Spleen (tissue), 11 donors: ENCODE measurements around the gene CREB3. TPM values are rescaled to one million over a fixed set of nuclear protein-coding genes. Genes with fewer than 3 reads are reported as not detected.

Experiments used
- DNase-seq: peaks from one replicate; pipeline ENCODE4 v3.0.0-alpha.2; 2020
- H3K27ac ChIP-seq, 8 donors: fragments of 200-600 bp; sonication (generic) in 7 of 8; 1 replicate in 4 of 8; 2 replicates in 4 of 8; pipeline versions ENCODE4 v1.5.0 to v1.8.0; 2016 to 2021; ENCODE audit warnings: inconsistent platforms in 4 of 8, mild to moderate bottlenecking in 4 of 8, moderate library complexity in 1 of 8
- H3K27me3 ChIP-seq, 7 donors: fragments of 200-600 bp; sonication (generic) in 6 of 7; replicated peaks in 1 of 7; 1 replicate in 4 of 7; 2 replicates in 3 of 7; pipeline versions ENCODE4 v1.5.0 to v1.8.0; 2016 to 2021; ENCODE audit warnings: inconsistent platforms in 3 of 7, mild to moderate bottlenecking in 1 of 7
- H3K36me3 ChIP-seq, 6 donors: fragments of 200-600 bp; sonication (generic) in 5 of 6; 1 replicate in 4 of 6; 2 replicates in 2 of 6; pipeline versions ENCODE4 v1.5.0 to v1.8.0; 2016 to 2021; ENCODE audit warnings: inconsistent platforms in 2 of 6
- H3K4me1 ChIP-seq, 6 donors: fragments of 200-600 bp; sonication (generic) in 5 of 6; 1 replicate in 3 of 6; 2 replicates in 3 of 6; pipeline versions ENCODE4 v1.5.0 to v1.8.0; 2016 to 2021; ENCODE audit warnings: inconsistent platforms in 3 of 6
- H3K4me3 ChIP-seq, 8 donors: fragments of 200-600 bp; sonication (generic) in 7 of 8; 1 replicate in 4 of 8; 2 replicates in 4 of 8; pipeline versions ENCODE4 v1.5.0 to v1.8.0; 2016 to 2021; ENCODE audit warnings: inconsistent platforms in 4 of 8, mild to moderate bottlenecking in 4 of 8, moderate library complexity in 2 of 8
- H3K9me3 ChIP-seq, 8 donors: fragments of 200-600 bp; sonication (generic) in 7 of 8; 1 replicate in 4 of 8; 2 replicates in 4 of 8; pipeline versions ENCODE4 v1.5.0 to v1.8.0; 2016 to 2021; ENCODE audit warnings: inconsistent platforms in 4 of 8
- POLR2A ChIP-seq, 3 donors: fragments of 450-650 bp; IDR thresholded peaks; one replicate each; pipeline ENCODE4 v1.5.1; 2017; ENCODE audit warnings: antibody characterized with exemption in 3 of 3, mild to moderate bottlenecking in 1 of 3
- POLR2AphosphoS5 ChIP-seq, 3 donors: sonication (generic); formaldehyde crosslinking; IDR thresholded peaks; one replicate each; pipeline ENCODE4 v1.5.1; 2017; ENCODE audit warnings: antibody characterized with exemption in 3 of 3
- WGBS, 5 donors: extraction: QIAGEN DNeasy Blood & Tissue Kit in 3 of 5; methylation state at CpG; one replicate each; pipeline versions ENCODE4 v1.1.5 to v1.1.7; 2013 to 2018; 5-methylcytosine and 5-hydroxymethylcytosine counted together
- intact Hi-C: fragments of 100-400 bp; cut with DNase I; formaldehyde crosslinking; loops from one replicate; pipeline ENCODE4 v1.15.0; 2023; ENCODE audit warnings: low total_unique reads
- polyA plus RNA-seq, 3 donors: library from polyadenylated mRNA; stranded (reverse); fragments of 200-250 nt; gene quantifications; one replicate each; pipeline ENCODE4 v1.2.1, GENCODE V29; 2013
- total RNA-seq, 7 donors: library from RNA; depleted of rRNA in 3 of 7; stranded (reverse); fragments of >200 nt in 3 of 7; fragmentation: NEBNext Ultra II Directional in 4 of 7; extraction: Animal tissue kit (Norgen Biotek cat#: 25700) in 4 of 7; gene quantifications; one replicate each; pipeline versions ENCODE4 v1.1.0 to v1.2.1, GENCODE V29; 2016 to 2021
- TF ChIP-seq, protein P1 (sequence below), 11 experiments: fragments of 200-600 bp in 7 of 11; fragments of 450-650 bp in 4 of 11; sonication (generic) in 4 of 11; IDR thresholded peaks in 8 of 11; conservative IDR thresholded peaks in 3 of 11; 1 replicate in 7 of 11; 2 replicates in 4 of 11; pipeline versions ENCODE4 v1.4.0 to v1.8.0; 2016 to 2021; ENCODE audit warnings: antibody characterized with exemption in 11 of 11, inconsistent platforms in 4 of 11, mild to moderate bottlenecking in 1 of 11
- donor health status: healthy with polysubstance abuse.
- donor health status: DM: no; HTN: no; CAD: no; lungs with moderate emphysema.
- donor health status: DM: no; HTN: no; CAD: no.
- donor health status: Bipolar disorder and iron deficiency.
- donor health status: healthy.
- donor health status: DM: no; HTN: no; CAD: no.
- donor health status: DM: yes; HTN: yes; CAD: no.

CREB3 gene
- total and polyA plus RNA-seq, 10 donors = 14.7 to 35.9 (median 25.7) TPM

DNA sequence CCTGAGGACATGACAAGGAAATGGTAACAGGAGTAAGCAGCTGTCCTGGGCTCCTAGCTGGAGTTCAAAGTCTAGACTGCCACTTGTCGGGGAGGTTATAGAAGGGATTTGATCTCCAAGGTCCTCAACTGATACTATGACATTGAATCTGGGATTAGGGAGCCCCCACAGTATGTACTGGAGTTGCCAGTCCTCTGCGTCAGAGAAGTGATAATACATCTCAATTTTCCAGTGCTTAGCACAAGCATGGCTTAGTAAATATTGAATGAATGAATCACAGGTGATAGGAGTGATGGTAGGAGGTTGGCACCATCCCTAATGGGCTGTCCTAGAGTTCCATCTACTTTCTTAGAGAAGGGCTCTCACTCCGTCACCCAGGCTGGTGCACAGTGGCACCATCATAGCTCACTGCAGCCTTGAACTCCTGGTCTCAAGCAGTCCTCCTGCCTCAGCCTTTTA is 36.5 kb upstream of the CREB3 start:
- WGBS, 5 donors = 94 to 96% (median 95%) methylated on average over 2 to 3 of the region's 3 CpGs
- H3K4me1 ChIP-seq = peaks cover 4 to 67% (median 26%) of the 10 kb centered on the region in 6 donors
- peak overlapping the region in 4 of 8 donors; percentile 44 to 75 (median 66) for H3K27ac ChIP-seq
- intact Hi-C loops = no loop called here
- H3K9me3 ChIP-seq = no peaks in the 10 kb centered on the region
- DNase-seq = peak; percentile 15
- TF ChIP-seq POLR2AphosphoS5 (IDR thresholded peaks at IDR 0.05) = no peak
- TF ChIP-seq, protein P1, sequence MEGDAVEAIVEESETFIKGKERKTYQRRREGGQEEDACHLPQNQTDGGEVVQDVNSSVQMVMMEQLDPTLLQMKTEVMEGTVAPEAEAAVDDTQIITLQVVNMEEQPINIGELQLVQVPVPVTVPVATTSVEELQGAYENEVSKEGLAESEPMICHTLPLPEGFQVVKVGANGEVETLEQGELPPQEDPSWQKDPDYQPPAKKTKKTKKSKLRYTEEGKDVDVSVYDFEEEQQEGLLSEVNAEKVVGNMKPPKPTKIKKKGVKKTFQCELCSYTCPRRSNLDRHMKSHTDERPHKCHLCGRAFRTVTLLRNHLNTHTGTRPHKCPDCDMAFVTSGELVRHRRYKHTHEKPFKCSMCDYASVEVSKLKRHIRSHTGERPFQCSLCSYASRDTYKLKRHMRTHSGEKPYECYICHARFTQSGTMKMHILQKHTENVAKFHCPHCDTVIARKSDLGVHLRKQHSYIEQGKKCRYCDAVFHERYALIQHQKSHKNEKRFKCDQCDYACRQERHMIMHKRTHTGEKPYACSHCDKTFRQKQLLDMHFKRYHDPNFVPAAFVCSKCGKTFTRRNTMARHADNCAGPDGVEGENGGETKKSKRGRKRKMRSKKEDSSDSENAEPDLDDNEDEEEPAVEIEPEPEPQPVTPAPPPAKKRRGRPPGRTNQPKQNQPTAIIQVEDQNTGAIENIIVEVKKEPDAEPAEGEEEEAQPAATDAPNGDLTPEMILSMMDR (IDR thresholded peaks at IDR 0.05 in 8 of 11, conservative IDR thresholded peaks at IDR 0.05 in 3 of 11) = no peak
- TF ChIP-seq POLR2A (IDR thresholded peaks at IDR 0.05) = no peak
- peaks cover 3 to 58% (median 53%) of the 10 kb centered on the region in 6 donors for H3K36me3 ChIP-seq
- H3K27me3 ChIP-seq = no peaks in the 10 kb centered on the region
- no peak overlapping the region for H3K4me3 ChIP-seq

DNA sequence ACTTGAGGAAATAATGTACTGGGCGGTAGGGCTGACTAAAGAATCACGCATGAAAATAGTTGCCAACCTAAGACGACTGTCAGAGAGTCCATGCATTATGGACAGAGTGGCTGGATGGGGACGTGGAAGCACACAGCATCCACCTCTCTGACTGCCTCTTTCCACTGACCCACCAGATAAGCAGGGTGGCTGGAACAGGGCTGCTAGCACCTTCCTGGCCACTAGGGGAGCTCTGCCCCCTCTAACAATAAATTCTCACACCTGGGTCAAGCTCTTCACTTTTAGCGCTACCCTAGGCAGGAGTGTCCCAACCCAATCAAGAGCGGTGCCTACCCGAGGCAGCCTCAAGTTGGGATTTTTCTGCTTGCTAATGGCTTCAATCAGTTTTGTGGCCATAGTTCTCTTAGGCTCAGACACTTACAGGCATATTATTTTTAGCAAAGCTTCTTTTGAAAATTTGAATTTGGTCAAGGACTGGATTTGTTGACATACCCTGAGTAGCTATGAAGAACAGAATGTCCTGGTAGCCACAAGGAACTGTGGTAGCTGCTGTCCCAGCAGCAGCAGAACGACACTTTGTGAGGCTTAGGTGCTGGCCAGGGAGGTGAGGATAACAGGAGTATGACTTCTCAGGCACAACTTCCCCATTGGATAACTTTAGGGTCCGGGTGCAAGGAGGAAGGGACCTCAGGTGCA is 35.8 kb upstream of the CREB3 start:
- intact Hi-C loops = no loop called here
- peaks cover 5 to 65% (median 60%) of the 10 kb centered on the region in 6 donors for H3K36me3 ChIP-seq
- H3K27me3 ChIP-seq = no peaks in the 10 kb centered on the region
- DNase-seq = peak; percentile 84
- H3K9me3 ChIP-seq = no peaks in the 10 kb centered on the region
- H3K4me3 ChIP-seq = no peak overlapping the region
- 44 to 51% (median 45%) methylated on average over 9 of the region's 9 CpGs for WGBS, 5 donors
- peaks cover 4 to 60% (median 19%) of the 10 kb centered on the region in 6 donors for H3K4me1 ChIP-seq
- TF ChIP-seq, protein P1 (IDR thresholded peaks at IDR 0.05 in 8 of 11, conservative IDR thresholded peaks at IDR 0.05 in 3 of 11) = peak; percentile 63 to 95 (median 90)
- TF ChIP-seq POLR2AphosphoS5 (IDR thresholded peaks at IDR 0.05) (peak in 2 of 3 donors; percentile 50 to 78), POLR2A (IDR thresholded peaks at IDR 0.05) (no peak)
- peak overlapping the region in 6 of 8 donors; percentile 2 to 75 (median 54) for H3K27ac ChIP-seq

DNA sequence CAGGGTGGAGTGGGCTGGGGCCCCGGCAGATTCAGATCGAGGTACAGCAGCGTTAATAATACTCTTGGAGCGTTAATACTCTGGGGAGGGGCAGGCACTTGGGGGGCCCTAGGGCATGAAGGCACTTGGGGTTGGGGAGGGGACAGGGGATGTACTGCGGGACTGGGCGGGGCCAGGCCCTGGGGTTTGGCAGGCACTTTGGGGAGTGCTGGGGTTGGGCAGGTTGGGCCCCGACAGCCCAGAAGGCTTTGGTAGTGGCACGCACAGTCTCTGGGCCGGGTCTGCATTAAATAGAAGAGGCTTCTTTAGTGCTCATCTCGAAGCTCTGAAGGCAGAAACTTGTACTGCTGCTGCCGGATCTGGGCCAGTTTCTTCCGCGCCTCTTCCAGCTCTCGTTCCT is 35.0 kb upstream of the CREB3 start:
- peak; percentile 74 for DNase-seq
- Histone ChIP-seq H3K27ac (peak overlapping the region in 5 of 8 donors; percentile 28 to 75 (median 64)), H3K27me3 (no peaks in the 10 kb centered on the region), H3K36me3 (peaks cover 10 to 73% (median 68%) of the 10 kb centered on the region in 6 donors), H3K4me3 (no peak overlapping the region), H3K4me1 (peaks cover 4 to 57% (median 17%) of the 10 kb centered on the region in 6 donors), H3K9me3 (no peaks in the 10 kb centered on the region)
- TF ChIP-seq, protein P1 (IDR thresholded peaks at IDR 0.05 in 8 of 11, conservative IDR thresholded peaks at IDR 0.05 in 3 of 11) = no peak
- TF ChIP-seq POLR2AphosphoS5 (IDR thresholded peaks at IDR 0.05) (no peak), POLR2A (IDR thresholded peaks at IDR 0.05) (no peak)
- WGBS, 5 donors = 82 to 92% (median 88%) methylated on average over 13 to 14 of the region's 14 CpGs
- intact Hi-C loops = no loop called here

DNA sequence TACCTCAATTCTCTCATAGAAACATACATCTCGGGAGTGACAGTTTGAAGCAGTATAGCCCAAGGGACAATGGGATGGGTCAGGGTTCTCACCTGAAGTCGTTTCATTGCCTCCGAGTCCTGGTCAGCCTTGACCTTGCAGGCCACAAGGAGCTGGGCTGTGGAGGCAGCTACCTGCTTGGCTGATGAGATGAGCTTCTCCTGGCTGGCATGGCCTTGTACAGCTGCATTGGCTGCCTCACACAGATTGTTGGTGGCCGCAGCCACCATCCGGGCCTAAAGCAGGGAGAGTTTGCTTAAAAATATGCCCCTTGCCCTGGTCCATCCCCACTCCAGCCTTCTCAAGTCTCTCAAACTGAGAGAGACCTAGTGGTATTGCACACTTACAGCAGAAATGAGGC is 34.2 kb upstream of the CREB3 start:
- no peaks in the 10 kb centered on the region for H3K27me3 ChIP-seq
- no peak overlapping the region for H3K4me3 ChIP-seq
- peak; percentile 53 for DNase-seq
- peaks cover 14 to 80% (median 75%) of the 10 kb centered on the region in 6 donors for H3K36me3 ChIP-seq
- WGBS, 5 donors = 88 to 94% (median 92%) methylated on average over 4 to 5 of the region's 5 CpGs
- TF ChIP-seq POLR2A (IDR thresholded peaks at IDR 0.05) = no peak
- peak in 1 of 3 donors; percentile 40 for TF ChIP-seq POLR2AphosphoS5 (IDR thresholded peaks at IDR 0.05)
- intact Hi-C loops = no loop called here
- no peaks in the 10 kb centered on the region for H3K9me3 ChIP-seq
- H3K27ac ChIP-seq = peak overlapping the region in 5 of 8 donors; percentile 64 to 86 (median 72)
- H3K4me1 ChIP-seq = peaks cover 4 to 57% (median 17%) of the 10 kb centered on the region in 6 donors
